Smooth muscle cell (in vitro differentiated cells): ENCODE data around the gene DNAJC5. TPM values are rescaled to one million over a fixed set of nuclear protein-coding genes. Genes with fewer than 3 reads are reported as not detected.

Experiments
- DNase-seq: peaks from one replicate; lab custom pipeline; 2025; ENCODE audit not compliant: unreplicated experiment; lab: John Stamatoyannopoulos, UW
- H2AFZ ChIP-seq: fragments of 200-600 bp; sonication (generic); 2 replicates; pipeline ENCODE4 v1.6.0; 2016; ENCODE audit warnings: antibody characterized with exemption, low read depth, mild to moderate bottlenecking
- H3F3A ChIP-seq: fragments of 200-600 bp; sonication (generic); 2 replicates; pipeline ENCODE4 v1.6.0; 2017; ENCODE audit warnings: antibody characterized with exemption, low read depth
- H3K27ac ChIP-seq: fragments of 200-600 bp; sonication (generic); 2 replicates; pipeline ENCODE4 v1.5.1; 2016; ENCODE audit warnings: low read depth, mild to moderate bottlenecking
- H3K27me3 ChIP-seq: fragments of 200-600 bp; sonication (generic); 2 replicates; pipeline ENCODE4 v1.6.1; 2016; ENCODE audit warnings: low read depth, mild to moderate bottlenecking
- H3K36me3 ChIP-seq: fragments of 200-600 bp; sonication (generic); 2 replicates; pipeline ENCODE4 v1.5.1; 2016; ENCODE audit warnings: low read depth
- H3K4me1 ChIP-seq: fragments of 200-600 bp; sonication (generic); 2 replicates; pipeline ENCODE4 v1.5.1; 2016; ENCODE audit warnings: low read depth
- H3K4me2 ChIP-seq: fragments of 200-600 bp; sonication (generic); 2 replicates; pipeline ENCODE4 v1.6.0; 2016; ENCODE audit warnings: mild to moderate bottlenecking
- H3K4me3 ChIP-seq: fragments of 200-600 bp; sonication (generic); 2 replicates; pipeline ENCODE4 v1.5.1; 2016; ENCODE audit warnings: mild to moderate bottlenecking
- H3K79me2 ChIP-seq: fragments of 200-600 bp; sonication (generic); 2 replicates; pipeline ENCODE4 v1.6.0; 2016; ENCODE audit warnings: low read depth, mild to moderate bottlenecking
- H3K9ac ChIP-seq: fragments of 200-600 bp; sonication (generic); 2 replicates; pipeline ENCODE4 v1.6.0; 2016; ENCODE audit warnings: low read depth
- H3K9me3 ChIP-seq: fragments of 200-600 bp; sonication (generic); replicated peaks from 2 replicates; pipeline ENCODE4 v1.5.1; 2016; ENCODE audit warnings: low read depth
- H4K20me1 ChIP-seq: fragments of 200-600 bp; sonication (generic); 2 replicates; pipeline ENCODE4 v1.6.0; 2016; ENCODE audit warnings: low read depth
- WGBS: methylation state at CpG from one replicate; pipeline ENCODE4 v1.1.7; 2016; ENCODE audit warnings: low lambda C conversion rate; 5-methylcytosine and 5-hydroxymethylcytosine counted together
- polyA plus RNA-seq: library from polyadenylated mRNA; unstranded; fragments of >200 nt; fragmentation: Nextera tagmentation; extraction: Ambion mirVana; gene quantifications from 2 replicates; pipeline ENCODE4 v1.2.1, GENCODE V29; 2016
- total RNA-seq: library from RNA; depleted of rRNA; stranded (reverse); fragments of >200 nt; gene quantifications from 2 replicates; pipeline ENCODE4 v1.2.3, GENCODE V29; 2014
- TF ChIP-seq, protein P1 (sequence below): fragments of 200-600 bp; sonication (generic); IDR thresholded peaks from 2 replicates; pipeline ENCODE4 v1.5.1; 2017; ENCODE audit warnings: borderline replicate concordance, mild to moderate bottlenecking, antibody characterized with exemption; ENCODE audit not compliant: insufficient read depth, poor library complexity, severe bottlenecking

The DNAJC5 gene
- total and polyA plus RNA-seq, 2 experiments from 2014 or later, result 8.7 to 24.5 TPM

DNA sequence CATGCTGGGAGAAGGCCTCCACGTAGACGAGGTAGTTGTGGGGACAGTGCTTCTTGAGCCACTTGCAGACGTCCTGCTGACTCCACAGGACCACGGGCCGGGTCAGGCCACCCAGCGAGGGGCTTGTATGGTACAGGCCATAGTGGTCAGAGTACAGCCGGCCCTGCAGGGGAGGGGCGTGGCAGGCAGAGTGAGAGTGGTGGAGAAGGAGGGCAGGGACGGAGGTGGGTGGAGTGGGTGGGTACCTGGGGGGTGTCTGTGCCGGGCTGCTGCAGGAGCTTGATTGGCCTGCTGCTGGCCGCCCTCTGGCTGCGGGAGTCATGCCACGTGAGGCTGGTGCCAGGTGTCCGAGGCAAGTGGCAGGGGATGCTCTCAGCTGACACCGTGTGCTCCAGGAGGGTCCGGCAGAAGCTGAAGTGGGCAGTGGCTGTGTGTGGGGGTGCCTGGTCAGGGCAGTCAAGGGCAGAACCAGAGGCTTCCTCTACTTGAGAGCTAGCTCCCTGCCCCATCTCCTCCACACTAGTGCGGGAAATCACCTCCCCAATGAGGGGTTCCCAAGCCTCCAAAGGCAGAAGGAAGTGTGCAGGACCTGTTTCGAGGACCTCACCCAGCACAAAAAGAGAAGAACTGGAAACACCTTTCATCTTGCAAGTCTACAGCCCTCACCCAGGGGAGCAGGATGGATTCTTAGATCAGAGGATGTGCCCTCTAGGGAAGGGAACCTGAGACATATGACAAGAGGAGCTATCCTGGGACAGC is 82.2 kb downstream of the DNAJC5 start:
- Histone ChIP-seq H3F3A (no peaks in the 10 kb centered on the region), H3K4me2 (no peak overlapping the region)
- WGBS, result 90% methylated on average over 14 of the region's 18 CpGs

DNA sequence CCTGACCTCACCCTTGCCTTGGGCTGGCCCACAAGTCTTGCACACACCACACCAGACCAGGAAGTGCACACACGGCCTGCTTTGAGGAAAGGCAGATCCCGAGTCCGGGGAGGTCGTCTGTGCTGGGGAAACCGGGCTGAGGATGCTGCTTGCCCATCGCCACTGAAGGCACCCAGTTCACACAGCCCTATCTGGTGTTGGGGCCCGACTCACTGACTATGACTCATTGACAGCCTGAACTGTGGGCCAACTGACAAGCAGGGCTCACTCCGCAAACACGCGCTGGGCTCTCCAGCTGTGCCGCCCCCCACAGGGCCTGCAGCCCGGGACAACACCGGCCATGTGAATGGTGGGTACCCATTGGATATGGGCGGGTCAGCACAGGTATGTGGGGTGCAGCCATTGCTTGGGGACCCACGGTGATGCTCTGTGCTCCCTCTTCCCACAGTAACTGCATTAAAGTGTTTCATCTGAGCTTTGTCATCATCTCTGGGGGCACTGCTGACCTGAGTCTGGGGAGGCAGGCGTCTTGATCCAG is 82.9 kb downstream of the DNAJC5 start:
- 30% methylated on average over 16 of the region's 16 CpGs for WGBS
- TF ChIP-seq, protein P1, sequence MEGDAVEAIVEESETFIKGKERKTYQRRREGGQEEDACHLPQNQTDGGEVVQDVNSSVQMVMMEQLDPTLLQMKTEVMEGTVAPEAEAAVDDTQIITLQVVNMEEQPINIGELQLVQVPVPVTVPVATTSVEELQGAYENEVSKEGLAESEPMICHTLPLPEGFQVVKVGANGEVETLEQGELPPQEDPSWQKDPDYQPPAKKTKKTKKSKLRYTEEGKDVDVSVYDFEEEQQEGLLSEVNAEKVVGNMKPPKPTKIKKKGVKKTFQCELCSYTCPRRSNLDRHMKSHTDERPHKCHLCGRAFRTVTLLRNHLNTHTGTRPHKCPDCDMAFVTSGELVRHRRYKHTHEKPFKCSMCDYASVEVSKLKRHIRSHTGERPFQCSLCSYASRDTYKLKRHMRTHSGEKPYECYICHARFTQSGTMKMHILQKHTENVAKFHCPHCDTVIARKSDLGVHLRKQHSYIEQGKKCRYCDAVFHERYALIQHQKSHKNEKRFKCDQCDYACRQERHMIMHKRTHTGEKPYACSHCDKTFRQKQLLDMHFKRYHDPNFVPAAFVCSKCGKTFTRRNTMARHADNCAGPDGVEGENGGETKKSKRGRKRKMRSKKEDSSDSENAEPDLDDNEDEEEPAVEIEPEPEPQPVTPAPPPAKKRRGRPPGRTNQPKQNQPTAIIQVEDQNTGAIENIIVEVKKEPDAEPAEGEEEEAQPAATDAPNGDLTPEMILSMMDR, result no peak
- H3K4me1 ChIP-seq, result peaks cover 16% of the 10 kb centered on the region
- H3K9me3 ChIP-seq, result no peaks in the 10 kb centered on the region
- H3K79me2 ChIP-seq, result peaks cover 17% of the 10 kb centered on the region
- H3K4me3 ChIP-seq, result no peak overlapping the region
- no peak overlapping the region for H3K27ac ChIP-seq
- H3F3A ChIP-seq, result no peaks in the 10 kb centered on the region
- H3K9ac ChIP-seq, result no peak overlapping the region
- peak overlapping the region; percentile 96 for H3K4me2 ChIP-seq
- DNase-seq, result no peak
- H2AFZ ChIP-seq, result no peak overlapping the region
- H3K27me3 ChIP-seq, result no peaks in the 10 kb centered on the region
- no peaks in the 10 kb centered on the region for H4K20me1 ChIP-seq
- H3K36me3 ChIP-seq, result no peaks in the 10 kb centered on the region

More for the DNA sequence above, 82.2 kb downstream of the DNAJC5 start:
- Histone ChIP-seq H3K27me3 (no peaks in the 10 kb centered on the region), H3K4me3 (no peak overlapping the region), H3K27ac (no peak overlapping the region), H4K20me1 (no peaks in the 10 kb centered on the region), H3K9ac (no peak overlapping the region), H3K4me1 (peaks cover 14% of the 10 kb centered on the region), H2AFZ (no peak overlapping the region), H3K36me3 (no peaks in the 10 kb centered on the region), H3K9me3 (no peaks in the 10 kb centered on the region), H3K79me2 (peaks cover 10% of the 10 kb centered on the region)
- DNase-seq, result no peak
- TF ChIP-seq, protein P1, result no peak

DNA sequence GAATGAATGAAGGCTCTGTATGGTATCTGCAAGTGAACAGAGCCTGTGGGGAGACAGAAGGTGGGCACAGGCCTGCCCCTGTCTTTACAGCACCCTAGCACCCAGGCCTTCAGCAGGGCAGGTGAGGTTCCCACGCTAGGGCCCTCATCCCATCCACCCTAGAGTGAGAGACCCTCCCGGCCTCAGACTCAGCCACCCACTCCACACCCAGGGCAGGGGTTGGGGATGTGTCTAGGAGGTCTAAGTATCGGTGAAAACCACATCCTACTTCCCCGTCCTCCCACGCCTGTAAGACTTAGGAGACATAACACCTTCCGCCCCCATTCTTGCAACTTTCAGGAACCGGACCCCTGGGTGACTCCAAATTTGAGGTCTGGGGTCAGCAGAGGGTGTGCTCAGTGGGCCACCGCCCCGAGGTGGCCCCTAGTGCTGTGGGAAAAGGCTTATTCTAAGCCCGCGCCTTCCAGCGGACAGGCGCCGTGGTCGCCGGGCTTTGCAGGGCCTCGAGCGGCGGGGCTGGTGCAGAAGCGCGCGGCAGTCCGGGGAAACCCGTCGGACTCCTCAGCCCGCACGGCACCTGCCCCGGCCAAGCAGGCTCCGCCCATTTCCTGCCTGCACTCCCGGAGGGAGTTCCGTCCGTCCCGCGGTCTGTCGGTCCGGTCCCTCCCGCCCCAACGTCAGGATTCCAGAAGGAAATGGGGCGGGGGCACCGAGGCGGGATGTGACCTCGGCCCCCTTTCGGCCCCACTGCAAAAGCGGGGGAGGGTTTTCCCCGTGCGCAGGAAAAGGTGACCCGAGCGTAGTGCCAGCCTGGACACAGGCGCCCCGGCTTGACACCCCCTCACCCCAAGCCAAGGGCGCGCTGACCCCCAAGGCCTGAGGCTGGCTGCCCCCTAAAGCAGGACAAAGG is 83.6 kb downstream of the DNAJC5 start:
- Histone ChIP-seq H3K27ac (no peak overlapping the region), H3K9ac (peak overlapping the region; percentile 22), H4K20me1 (no peaks in the 10 kb centered on the region), H3K9me3 (no peaks in the 10 kb centered on the region), H3F3A (no peaks in the 10 kb centered on the region), H3K4me2 (peak overlapping the region; percentile 96), H3K36me3 (no peaks in the 10 kb centered on the region), H3K4me3 (peak overlapping the region; percentile 62), H3K79me2 (peaks cover 17% of the 10 kb centered on the region), H3K4me1 (peaks cover 16% of the 10 kb centered on the region), H2AFZ (peak overlapping the region; percentile 65), H3K27me3 (no peaks in the 10 kb centered on the region)
- TF ChIP-seq, protein P1, result no peak
- DNase-seq, result no peak
- 10% methylated on average over 48 of the region's 52 CpGs for WGBS
